Measurements from ENCODE around the gene FNDC3B. TPM values are rescaled to one million over a fixed set of nuclear protein-coding genes. Genes with fewer than 3 reads are reported as not detected.

The FNDC3B gene
- total and polyA plus RNA-seq, 10 donors: 3.1 to 149 (median 103) TPM

DNA sequence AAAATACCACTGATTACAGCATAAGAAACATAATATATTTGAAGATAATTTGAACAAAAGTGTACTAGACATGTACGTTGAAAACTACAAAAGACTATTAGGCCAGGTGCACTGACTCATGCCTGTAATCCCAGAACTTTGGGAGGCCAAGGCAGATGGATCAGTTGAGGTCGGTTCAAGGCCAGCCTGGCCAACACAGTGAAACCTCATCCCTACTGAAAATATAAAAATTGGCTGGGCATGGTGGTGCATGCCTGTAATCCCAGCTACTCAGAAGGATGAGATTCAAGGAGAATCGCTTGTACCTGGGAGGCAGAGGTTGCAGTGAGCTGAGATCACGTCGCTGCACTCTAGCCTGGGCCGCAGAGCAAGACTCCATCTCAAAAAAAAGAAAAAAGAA lies 36.2 kb upstream of the FNDC3B start:
- intact Hi-C loops (cut with DNase I; ENCODE audit: low total_unique reads): no loop called here
- 85 to 96% (median 91%) methylated on average over 6 of the region's 6 CpGs for WGBS, 5 donors

DNA sequence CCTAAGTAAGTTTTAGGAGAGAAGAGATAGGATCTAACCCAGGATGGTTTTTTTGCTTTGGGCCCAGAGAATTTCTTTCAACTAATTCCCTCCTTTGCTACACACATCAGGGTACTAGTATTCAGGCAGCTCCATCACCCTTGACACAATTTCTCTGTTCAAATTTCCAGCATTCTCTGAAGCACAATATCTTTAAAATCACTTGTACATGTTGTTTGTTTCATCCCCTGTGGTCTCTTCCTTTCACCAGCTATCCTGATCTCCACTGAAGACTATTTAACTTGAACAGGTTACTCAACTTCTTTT lies 32.4 kb upstream of the FNDC3B start:
- no peaks in the 10 kb centered on the region for H3K9me3 ChIP-seq
- no peak overlapping the region for H3K4me3 ChIP-seq
- DNase-seq: no peak
- intact Hi-C loops (cut with DNase I; ENCODE audit: low total_unique reads): no loop called here
- no peaks in the 10 kb centered on the region for H3K36me3 ChIP-seq
- no peaks in the 10 kb centered on the region for H3K4me1 ChIP-seq
- no peak for TF ChIP-seq POLR2AphosphoS5 (IDR thresholded peaks at IDR 0.05)
- no peak for TF ChIP-seq CTCF (IDR thresholded peaks at IDR 0.05 in 8 of 11, conservative IDR thresholded peaks at IDR 0.05 in 3 of 11)
- TF ChIP-seq POLR2A (IDR thresholded peaks at IDR 0.05): no peak
- H3K27ac ChIP-seq: no peak overlapping the region
- no peaks in the 10 kb centered on the region for H3K27me3 ChIP-seq (replicated peaks in 1 of 7)

More for the DNA sequence above, 36.2 kb upstream of the FNDC3B start:
- TF ChIP-seq POLR2A (IDR thresholded peaks at IDR 0.05) (no peak), POLR2AphosphoS5 (IDR thresholded peaks at IDR 0.05) (no peak)
- H3K4me3 ChIP-seq: no peak overlapping the region
- H3K4me1 ChIP-seq: no peaks in the 10 kb centered on the region
- no peaks in the 10 kb centered on the region for H3K36me3 ChIP-seq
- no peak overlapping the region for H3K27ac ChIP-seq
- no peaks in the 10 kb centered on the region for H3K27me3 ChIP-seq (replicated peaks in 1 of 7)
- DNase-seq: no peak
- no peaks in the 10 kb centered on the region for H3K9me3 ChIP-seq

GRCh38 chr3:172009803-172010202 lies 29.6 kb upstream of the FNDC3B start:
- Histone ChIP-seq H3K4me3 (no peak overlapping the region), H3K9me3 (no peaks in the 10 kb centered on the region), H3K27ac (no peak overlapping the region), H3K4me1 (no peaks in the 10 kb centered on the region), H3K27me3 (replicated peaks in 1 of 7) (no peaks in the 10 kb centered on the region), H3K36me3 (no peaks in the 10 kb centered on the region)
- intact Hi-C loops (cut with DNase I; ENCODE audit: low total_unique reads): no loop called here
- no peak for DNase-seq
- no peak for TF ChIP-seq POLR2A (IDR thresholded peaks at IDR 0.05)
- TF ChIP-seq CTCF (IDR thresholded peaks at IDR 0.05 in 8 of 11, conservative IDR thresholded peaks at IDR 0.05 in 3 of 11): no peak
- no peak for TF ChIP-seq POLR2AphosphoS5 (IDR thresholded peaks at IDR 0.05)
- 72 to 91% (median 82%) methylated on average over 3 of the region's 3 CpGs for WGBS, 5 donors

GRCh38 chr3:172012775-172013174 lies 26.6 kb upstream of the FNDC3B start:
- no peak for TF ChIP-seq CTCF (IDR thresholded peaks at IDR 0.05 in 8 of 11, conservative IDR thresholded peaks at IDR 0.05 in 3 of 11)
- TF ChIP-seq POLR2AphosphoS5 (IDR thresholded peaks at IDR 0.05): no peak
- H3K27me3 ChIP-seq (replicated peaks in 1 of 7): no peaks in the 10 kb centered on the region
- H3K27ac ChIP-seq: no peak overlapping the region
- no peaks in the 10 kb centered on the region for H3K9me3 ChIP-seq
- no peak for DNase-seq
- H3K4me3 ChIP-seq: no peak overlapping the region
- intact Hi-C loops (cut with DNase I; ENCODE audit: low total_unique reads): no loop called here
- WGBS, 5 donors: 94 to 97% (median 96%) methylated on average over 1 of the region's 1 CpG
- H3K36me3 ChIP-seq: no peaks in the 10 kb centered on the region
- H3K4me1 ChIP-seq: no peaks in the 10 kb centered on the region

GRCh38 chr3:172014145-172014544 lies 25.2 kb upstream of the FNDC3B start:
- no peaks in the 10 kb centered on the region for H3K9me3 ChIP-seq
- H3K27ac ChIP-seq: no peak overlapping the region
- H3K36me3 ChIP-seq: no peaks in the 10 kb centered on the region
- DNase-seq: no peak
- intact Hi-C loops (cut with DNase I; ENCODE audit: low total_unique reads): no loop called here
- WGBS, 5 donors: 83 to 90% (median 86%) methylated on average over 5 of the region's 5 CpGs
- no peak overlapping the region for H3K4me3 ChIP-seq
- TF ChIP-seq POLR2A (IDR thresholded peaks at IDR 0.05): no peak
- TF ChIP-seq CTCF (IDR thresholded peaks at IDR 0.05 in 8 of 11, conservative IDR thresholded peaks at IDR 0.05 in 3 of 11): no peak
- TF ChIP-seq POLR2AphosphoS5 (IDR thresholded peaks at IDR 0.05): no peak
- H3K27me3 ChIP-seq (replicated peaks in 1 of 7): no peaks in the 10 kb centered on the region
- no peaks in the 10 kb centered on the region for H3K4me1 ChIP-seq
